ENCODE measurements around the gene AQP2.

- no peak for TF ChIP-seq CTCF (IDR thresholded peaks at IDR 0.05)
- no peak for TF ChIP-seq EZH2 (IDR thresholded peaks at IDR 0.05)
- no peak for TF ChIP-seq EZH2phosphoT487 (IDR thresholded peaks at IDR 0.05)
These were observed 14.5 kb downstream of the AQP2 start for GRCh38 chr12:49964849-49965624.
